ENCODE measurements around the gene KRTDAP. TPM values are rescaled to one million over a fixed set of nuclear protein-coding genes. Genes with fewer than 3 reads are reported as not detected.

Gene KRTDAP
- total RNA-seq, 1 donor from 2014 or later, result 0.80 TPM

DNA sequence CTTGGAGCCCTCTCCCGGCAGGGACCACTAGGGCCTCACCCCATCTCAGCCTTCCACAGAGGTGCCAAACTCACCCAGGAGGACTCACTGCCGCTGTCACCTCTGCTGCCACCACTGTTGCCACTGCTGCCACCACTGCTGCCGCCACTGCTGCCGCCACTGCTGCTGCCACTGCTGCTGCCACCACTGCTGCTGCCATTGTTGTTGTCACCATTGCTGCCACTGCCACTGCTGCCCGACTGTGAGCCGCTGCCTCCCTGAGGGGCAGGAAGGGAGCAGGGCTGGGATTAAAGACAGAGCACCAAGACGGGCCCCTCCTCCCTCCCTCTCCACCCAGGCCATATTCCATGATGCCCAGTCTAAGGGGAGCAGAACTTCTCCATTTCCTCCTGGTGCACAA, 21.1 kb upstream of the KRTDAP start:
- Mint-ChIP-seq H3K9me3 (no peaks in the 10 kb centered on the region), H3K27ac (no peak overlapping the region), H3K4me3 (no peak overlapping the region), H3K4me1 (ENCODE audit: unreplicated experiment) (peaks cover 9% of the 10 kb centered on the region), H3K36me3 (peaks cover under 1% of the 10 kb centered on the region), H3K27me3 (peaks cover 48% of the 10 kb centered on the region)
- TF ChIP-seq, protein P1, sequence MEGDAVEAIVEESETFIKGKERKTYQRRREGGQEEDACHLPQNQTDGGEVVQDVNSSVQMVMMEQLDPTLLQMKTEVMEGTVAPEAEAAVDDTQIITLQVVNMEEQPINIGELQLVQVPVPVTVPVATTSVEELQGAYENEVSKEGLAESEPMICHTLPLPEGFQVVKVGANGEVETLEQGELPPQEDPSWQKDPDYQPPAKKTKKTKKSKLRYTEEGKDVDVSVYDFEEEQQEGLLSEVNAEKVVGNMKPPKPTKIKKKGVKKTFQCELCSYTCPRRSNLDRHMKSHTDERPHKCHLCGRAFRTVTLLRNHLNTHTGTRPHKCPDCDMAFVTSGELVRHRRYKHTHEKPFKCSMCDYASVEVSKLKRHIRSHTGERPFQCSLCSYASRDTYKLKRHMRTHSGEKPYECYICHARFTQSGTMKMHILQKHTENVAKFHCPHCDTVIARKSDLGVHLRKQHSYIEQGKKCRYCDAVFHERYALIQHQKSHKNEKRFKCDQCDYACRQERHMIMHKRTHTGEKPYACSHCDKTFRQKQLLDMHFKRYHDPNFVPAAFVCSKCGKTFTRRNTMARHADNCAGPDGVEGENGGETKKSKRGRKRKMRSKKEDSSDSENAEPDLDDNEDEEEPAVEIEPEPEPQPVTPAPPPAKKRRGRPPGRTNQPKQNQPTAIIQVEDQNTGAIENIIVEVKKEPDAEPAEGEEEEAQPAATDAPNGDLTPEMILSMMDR (conservative IDR thresholded peaks at IDR 0.05), result no peak
- DNase-seq (ENCODE audit: extremely low spot score, unreplicated experiment), result no peak

DNA sequence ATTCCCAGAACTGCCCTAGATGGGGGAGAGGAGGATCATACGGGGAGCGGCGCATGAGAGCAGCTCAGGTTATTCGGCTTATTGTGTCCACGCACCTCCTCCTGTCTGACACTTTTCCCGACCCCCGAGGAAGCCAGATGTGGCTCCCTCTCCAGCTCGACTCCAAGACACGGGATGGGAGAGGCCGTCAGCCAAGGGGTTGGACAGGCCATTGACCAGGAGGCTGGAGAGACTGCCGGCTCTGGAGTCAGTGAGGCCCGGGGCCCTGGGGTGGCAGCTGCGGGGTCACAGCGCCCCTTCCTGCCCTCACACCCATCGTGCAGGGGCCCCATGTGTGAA, 20.3 kb upstream of the KRTDAP start:
- DNase-seq (ENCODE audit: extremely low spot score, unreplicated experiment), result no peak
- Mint-ChIP-seq H3K27ac (peak overlapping the region; percentile 96), H3K27me3 (peaks cover 48% of the 10 kb centered on the region), H3K4me1 (ENCODE audit: unreplicated experiment) (peaks cover 9% of the 10 kb centered on the region), H3K4me3 (peak overlapping the region; percentile 91), H3K36me3 (peaks cover 5% of the 10 kb centered on the region), H3K9me3 (no peaks in the 10 kb centered on the region)
- TF ChIP-seq, protein P1 (conservative IDR thresholded peaks at IDR 0.05), result no peak

DNA sequence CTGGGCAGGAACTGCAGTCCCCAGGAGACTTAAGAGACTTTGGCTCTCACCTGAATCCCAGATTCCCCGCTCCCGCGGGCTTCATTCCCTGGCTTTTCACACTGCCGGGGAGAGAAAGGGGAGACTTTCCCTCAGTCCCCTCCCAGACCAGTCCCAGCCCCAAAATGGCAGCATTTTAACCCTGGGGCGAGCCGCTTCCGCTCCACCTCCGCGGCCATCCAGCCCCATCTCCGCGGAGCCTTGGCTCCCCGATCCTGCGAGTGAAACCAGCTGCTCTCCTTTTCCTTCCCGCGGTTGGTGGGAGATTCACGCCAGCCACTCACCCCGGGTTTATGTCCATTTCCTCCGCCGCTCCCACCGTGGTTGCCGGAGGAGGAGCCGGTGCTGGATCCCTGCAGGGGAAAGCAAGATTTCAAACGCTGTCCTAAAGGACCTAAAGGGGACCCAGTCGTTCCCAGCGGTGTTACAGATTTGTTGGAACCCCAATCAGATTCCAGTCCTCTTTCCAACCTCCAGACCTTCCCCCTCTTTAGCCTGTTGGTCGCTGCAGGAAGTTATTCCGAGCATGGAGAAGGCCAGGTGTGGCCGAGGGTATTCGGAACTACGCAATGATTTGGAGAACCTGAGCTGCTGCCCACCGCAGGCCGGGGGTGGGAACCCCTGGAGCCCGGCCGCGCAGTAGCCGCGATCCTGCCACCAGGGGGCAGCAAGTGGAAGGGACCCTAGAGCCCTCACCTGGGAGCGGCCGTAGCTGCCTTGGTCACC, 19.8 kb upstream of the KRTDAP start:
- H3K27me3 Mint-ChIP-seq, result peaks cover 48% of the 10 kb centered on the region
- TF ChIP-seq, protein P1 (conservative IDR thresholded peaks at IDR 0.05), result peak; percentile 96
- peak overlapping the region; percentile 91 for H3K4me3 Mint-ChIP-seq
- peaks cover 5% of the 10 kb centered on the region for H3K36me3 Mint-ChIP-seq
- H3K9me3 Mint-ChIP-seq, result no peaks in the 10 kb centered on the region
- H3K27ac Mint-ChIP-seq, result peak overlapping the region; percentile 96
- DNase-seq (ENCODE audit: extremely low spot score, unreplicated experiment), result peak; percentile 89
- peaks cover 9% of the 10 kb centered on the region for H3K4me1 Mint-ChIP-seq (ENCODE audit: unreplicated experiment)

DNA sequence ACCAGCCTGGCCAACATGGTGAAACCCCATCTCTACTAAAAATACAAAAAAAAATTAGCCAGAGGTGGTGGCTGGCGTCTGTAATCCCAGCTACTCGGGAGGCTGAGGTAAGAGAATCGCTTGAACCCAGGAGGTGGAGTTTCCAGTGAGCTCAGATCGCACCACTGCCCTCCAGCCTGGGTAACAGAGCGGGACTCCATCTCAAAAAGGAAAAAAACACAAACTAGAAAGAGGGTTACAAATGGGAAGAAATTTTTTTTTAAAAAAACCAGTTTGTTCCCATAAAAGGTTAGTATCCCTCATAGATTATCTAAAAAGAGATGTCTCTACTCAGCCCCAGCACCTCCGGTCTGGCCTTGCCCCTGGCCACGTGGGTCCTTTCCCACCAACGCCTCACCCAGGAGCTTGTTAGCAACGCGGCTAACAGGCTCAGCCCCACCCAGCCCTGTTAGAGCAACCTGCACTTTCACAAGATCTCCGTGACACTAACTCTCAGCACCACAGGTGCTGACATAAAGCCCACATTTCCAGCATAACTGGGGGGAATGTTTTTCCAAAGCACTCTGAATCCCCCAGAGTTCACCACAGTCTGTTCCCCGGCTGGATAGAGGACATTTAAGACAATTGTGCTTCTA, 18.9 kb upstream of the KRTDAP start:
- H3K36me3 Mint-ChIP-seq, result peaks cover 5% of the 10 kb centered on the region
- no peaks in the 10 kb centered on the region for H3K9me3 Mint-ChIP-seq
- TF ChIP-seq, protein P1 (conservative IDR thresholded peaks at IDR 0.05), result no peak
- peak overlapping the region; percentile 91 for H3K4me3 Mint-ChIP-seq
- no peak for DNase-seq (ENCODE audit: extremely low spot score, unreplicated experiment)
- peak overlapping the region; percentile 96 for H3K27ac Mint-ChIP-seq
- H3K4me1 Mint-ChIP-seq (ENCODE audit: unreplicated experiment), result peaks cover 9% of the 10 kb centered on the region
- H3K27me3 Mint-ChIP-seq, result peaks cover 44% of the 10 kb centered on the region

DNA sequence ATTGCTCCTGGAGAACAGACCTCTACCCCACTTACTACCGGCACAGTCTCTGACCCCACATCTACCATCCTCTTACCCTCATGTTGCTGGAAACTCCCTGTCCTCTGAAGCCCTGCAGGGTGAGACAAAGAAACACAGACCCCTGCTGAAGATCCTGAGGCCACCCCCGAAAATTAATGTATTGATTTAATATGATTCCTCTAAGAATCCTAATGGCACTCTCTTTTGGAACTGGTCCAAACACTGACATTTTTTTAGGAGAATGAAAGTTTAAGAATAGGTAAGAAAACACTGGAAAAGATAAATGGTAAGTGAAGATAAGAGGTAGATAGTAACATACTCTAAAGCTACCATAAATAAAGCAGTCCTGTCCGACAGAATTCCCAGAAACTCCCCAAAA, 17.9 kb upstream of the KRTDAP start:
- peak overlapping the region; percentile 91 for H3K4me3 Mint-ChIP-seq
- H3K27me3 Mint-ChIP-seq, result peaks cover 38% of the 10 kb centered on the region
- H3K4me1 Mint-ChIP-seq (ENCODE audit: unreplicated experiment), result peaks cover 9% of the 10 kb centered on the region

More for the DNA sequence above, 17.9 kb upstream of the KRTDAP start:
- TF ChIP-seq, protein P1 (conservative IDR thresholded peaks at IDR 0.05), result no peak
- Mint-ChIP-seq H3K9me3 (no peaks in the 10 kb centered on the region), H3K36me3 (peaks cover 5% of the 10 kb centered on the region), H3K27ac (no peak overlapping the region)
- no peak for DNase-seq (ENCODE audit: extremely low spot score, unreplicated experiment)

Data from type B pancreatic cell (in vitro differentiated cells).